GM18520 (cell line): ENCODE measurements around the gene ZNF132.
A peak's percentile ranks its signal among the peaks of the same experiment; 100 is the strongest.

Source experiments
- ATAC-seq: cut with Tn5 transposase; IDR thresholded peaks from one replicate; pipeline ENCODE4 v1.9.1; 2021; ENCODE audit not compliant: unreplicated experiment

ZNF132 gene

GRCh38 chr19:58388175-58388526 lies 51.8 kb downstream of the ZNF132 start:
- ATAC-seq, result no peak

- no peak for ATAC-seq
Observed at GRCh38 chr19:58387338-58388174, 52.4 kb downstream of the ZNF132 start.

GRCh38 chr19:58386576-58387337 lies 53.2 kb downstream of the ZNF132 start, which contains the start of gene RPS5:
RPS5 (plus strand) TSS chr19:58387269; CDS start chr19:58388138, 869 bp downstream.
- ATAC-seq, result peak; percentile 87

GRCh38 chr19:58385891-58386575 lies 53.9 kb downstream of the ZNF132 start:
- ATAC-seq, result no peak

GRCh38 chr19:58385313-58385890 lies 54.6 kb downstream of the ZNF132 start:
- no peak for ATAC-seq

- ATAC-seq, result no peak
Observed at GRCh38 chr19:58382997-58383603, 56.9 kb downstream of the ZNF132 start.
